Activated CD4-positive, alpha-beta T cell treated with anti-CD3 and anti-CD28 coated beads, Interleukin-2, amount 10 ng/mL, durations not matched to agents 7 days and 5 days (primary cell): Measurements from ENCODE around the gene ABCB11. TPM values are rescaled to one million over a fixed set of nuclear protein-coding genes. Genes with fewer than 3 reads are reported as not detected.

Experiments
- CTCF ChIA-PET: fragments of 350-600 bp; sonication (Branson Sonifier 250); formaldehyde crosslinking; loops from one replicate; lab custom pipeline; 2021; ENCODE audit warnings: antibody characterized with exemption; lab: Charles Lee
- POLR2A ChIA-PET: fragments of 350-600 bp; sonication (Branson Sonifier 250); formaldehyde crosslinking; loops from one replicate; lab custom pipeline; 2021; ENCODE audit warnings: antibody characterized with exemption; lab: Charles Lee
- DNase-seq: peaks from one replicate; pipeline ENCODE4 v3.0.0-alpha.2; 2020
- H3K27ac Mint-ChIP-seq: one replicate; pipeline ENCODE4 v1.8.0; 2021; ENCODE audit warnings: mild to moderate bottlenecking, moderate library complexity, mixed read lengths
- H3K27me3 Mint-ChIP-seq: one replicate; pipeline ENCODE4 v1.8.0; 2021; ENCODE audit warnings: mixed read lengths
- H3K36me3 Mint-ChIP-seq: one replicate; pipeline ENCODE4 v1.8.0; 2021; ENCODE audit warnings: low read depth, mixed read lengths
- H3K4me1 Mint-ChIP-seq: one replicate; pipeline ENCODE4 v1.8.0; 2021; ENCODE audit warnings: mixed read lengths
- H3K4me3 Mint-ChIP-seq: one replicate; pipeline ENCODE4 v1.8.0; 2021; ENCODE audit warnings: mild to moderate bottlenecking, moderate library complexity, mixed read lengths
- H3K9me3 Mint-ChIP-seq: one replicate; pipeline ENCODE4 v1.8.0; 2021; ENCODE audit warnings: mixed read lengths
- total RNA-seq, 2 experiments: library from RNA; stranded (reverse); gene quantifications; one replicate each; pipeline ENCODE4 v1.2.3, GENCODE V29; 2021

The ABCB11 gene
- total RNA-seq, 2 experiments from 2014 or later, result 0.20 TPM; not detected in 1

DNA sequence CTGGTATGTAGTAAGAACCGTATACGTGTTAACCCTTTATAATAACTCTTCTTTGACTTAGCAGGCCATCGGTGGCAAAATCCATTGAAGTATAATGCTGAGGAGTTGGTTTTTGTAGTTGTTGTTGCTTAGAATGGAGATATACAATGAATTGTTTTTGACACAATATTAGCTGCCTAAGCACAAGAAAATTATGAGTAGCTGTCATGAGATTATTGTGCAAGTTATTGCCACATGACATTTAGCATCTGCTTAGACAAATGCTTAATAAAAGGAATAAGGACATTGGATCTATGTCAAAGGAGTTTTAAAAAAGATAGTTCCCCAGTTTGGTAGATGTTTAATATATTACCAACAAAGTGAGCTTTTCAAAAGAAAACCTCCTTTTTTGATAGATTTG is 59.9 kb downstream of the ABCB11 start:
- Mint-ChIP-seq H3K4me1 (no peaks in the 10 kb centered on the region), H3K27me3 (no peaks in the 10 kb centered on the region), H3K27ac (no peak overlapping the region), H3K9me3 (no peaks in the 10 kb centered on the region), H3K36me3 (no peaks in the 10 kb centered on the region), H3K4me3 (no peak overlapping the region)
- CTCF ChIA-PET, result interaction anchor here (3.0 kb wide), 1 partner anchor 13 kb away, joined by 8 read pairs; no protein-coding TSS in a partner anchor
- POLR2A ChIA-PET, result no interaction called here
- no peak for DNase-seq

DNA sequence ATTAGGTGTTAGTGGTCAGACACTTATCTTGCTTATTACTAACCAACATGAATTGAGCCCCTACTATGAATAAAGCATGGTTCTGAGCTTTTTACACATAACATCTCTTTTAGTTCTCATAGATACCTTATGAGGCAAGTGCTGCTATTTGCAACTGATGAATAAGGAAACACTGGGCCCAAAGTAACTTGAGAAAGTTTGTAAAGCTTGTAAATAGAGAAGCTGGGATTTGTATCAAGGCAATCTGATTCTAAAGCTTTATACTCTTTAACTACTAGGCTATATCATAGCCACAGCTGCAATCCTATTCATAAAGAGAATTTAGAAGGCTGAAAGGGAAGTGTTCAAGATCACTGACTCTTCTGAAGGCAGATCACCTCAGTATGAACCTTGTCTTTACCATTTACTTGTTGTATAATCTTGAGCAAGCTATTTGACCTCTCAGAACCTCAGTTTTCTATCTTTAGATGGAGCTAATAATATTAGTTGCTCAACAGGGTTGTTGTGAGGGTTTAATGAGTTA is 60.4 kb downstream of the ABCB11 start:
- Mint-ChIP-seq H3K27me3 (no peaks in the 10 kb centered on the region), H3K4me1 (no peaks in the 10 kb centered on the region), H3K4me3 (no peak overlapping the region), H3K27ac (no peak overlapping the region), H3K36me3 (no peaks in the 10 kb centered on the region), H3K9me3 (no peaks in the 10 kb centered on the region)
- ChIA-PET POLR2A (no interaction called here), CTCF (interaction anchor here (3.0 kb wide), 1 partner anchor 12 kb away, joined by 8 read pairs; no protein-coding TSS in a partner anchor)
- no peak for DNase-seq

DNA sequence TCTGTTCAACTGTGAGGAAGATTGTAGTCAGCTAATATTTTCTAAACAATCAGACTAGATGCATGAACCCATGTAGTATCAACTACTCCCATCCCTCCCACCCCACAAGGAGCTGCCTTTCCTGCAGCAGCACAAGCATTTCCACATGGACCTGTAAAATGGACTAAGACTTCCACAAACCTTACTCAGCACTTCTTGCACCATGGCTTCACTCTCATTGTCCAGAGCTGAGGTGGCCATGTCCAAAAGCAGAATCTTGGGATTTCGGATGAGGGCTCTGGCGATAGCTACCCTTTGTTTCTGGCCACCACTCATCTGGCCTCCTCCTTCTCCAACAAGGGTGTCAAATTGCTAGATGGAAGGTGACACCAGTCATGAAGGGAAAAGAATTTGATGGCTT is 61.3 kb downstream of the ABCB11 start:
- no peak for DNase-seq

DNA sequence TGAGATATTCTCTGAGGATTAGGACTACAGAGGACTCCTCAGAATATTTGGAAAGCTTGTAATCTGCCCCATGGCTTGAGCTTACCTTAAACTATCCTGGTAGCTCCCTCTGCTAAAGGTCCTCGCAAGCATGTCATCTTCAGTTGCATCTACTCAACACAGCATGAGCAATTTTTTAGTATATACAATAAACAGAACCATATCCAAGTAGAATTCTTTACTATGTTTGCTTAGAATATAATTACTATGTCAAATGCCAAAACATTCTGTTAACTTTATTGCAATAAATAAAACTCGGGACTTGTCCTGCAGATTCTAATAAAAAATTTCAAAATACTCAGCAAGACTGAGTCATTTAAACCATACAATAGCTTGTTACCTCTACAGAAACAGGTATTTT is 62.8 kb downstream of the ABCB11 start:
- Mint-ChIP-seq H3K27ac (no peak overlapping the region), H3K27me3 (no peaks in the 10 kb centered on the region), H3K4me3 (no peak overlapping the region), H3K36me3 (no peaks in the 10 kb centered on the region), H3K9me3 (no peaks in the 10 kb centered on the region), H3K4me1 (peaks cover 14% of the 10 kb centered on the region)
- DNase-seq, result no peak
- ChIA-PET CTCF (interaction anchor here (0.5 to 3.0 kb wide), 3 partner anchors 10 to 164 kb away, joined by 3 to 8 read pairs (median 4); no protein-coding TSS in a partner anchor), POLR2A (no interaction called here)

More for the DNA sequence above, 61.3 kb downstream of the ABCB11 start:
- POLR2A ChIA-PET, result interaction anchor here (0.6 kb wide), 1 partner anchor 23 kb away, joined by 3 read pairs; no protein-coding TSS in a partner anchor
- Mint-ChIP-seq H3K36me3 (no peaks in the 10 kb centered on the region), H3K9me3 (no peaks in the 10 kb centered on the region), H3K4me1 (peaks cover 4% of the 10 kb centered on the region), H3K27me3 (no peaks in the 10 kb centered on the region), H3K27ac (no peak overlapping the region), H3K4me3 (no peak overlapping the region)
- CTCF ChIA-PET, result interaction anchor here (1.9 to 3.0 kb wide), 2 partner anchors 12 to 162 kb away, joined by 4 to 8 read pairs; no protein-coding TSS in a partner anchor

DNA sequence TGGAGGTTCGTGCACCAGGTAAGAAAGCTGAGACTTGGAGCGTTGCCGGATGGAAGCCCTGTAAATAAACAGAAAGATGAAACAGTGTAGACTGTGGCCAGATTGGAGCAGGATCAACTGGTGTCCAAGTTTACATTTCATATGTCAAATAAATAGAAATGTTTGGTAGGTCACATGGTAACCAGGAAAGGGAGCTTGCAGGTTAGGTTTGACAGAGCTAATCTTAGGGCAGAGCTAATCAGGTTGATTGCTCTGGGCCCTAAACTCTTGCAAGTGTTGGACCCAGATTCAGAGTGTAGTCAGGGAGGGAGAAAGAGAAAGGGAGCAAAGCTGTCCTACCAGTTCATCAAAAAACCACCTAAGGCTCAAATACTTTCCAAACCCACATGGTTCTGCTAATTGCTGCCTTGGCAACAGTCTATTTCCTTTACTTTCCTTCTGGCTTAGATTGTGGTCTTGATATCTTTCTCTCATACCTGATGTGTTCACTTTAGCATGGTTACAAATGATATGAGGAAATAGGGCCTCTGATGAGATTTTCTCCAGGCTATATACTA is 66.8 kb downstream of the ABCB11 start:
- peaks cover 23% of the 10 kb centered on the region for H3K4me1 Mint-ChIP-seq
- ChIA-PET CTCF (no interaction called here), POLR2A (no interaction called here)
- no peaks in the 10 kb centered on the region for H3K9me3 Mint-ChIP-seq
- no peak for DNase-seq
- no peak overlapping the region for H3K4me3 Mint-ChIP-seq
- H3K36me3 Mint-ChIP-seq, result no peaks in the 10 kb centered on the region
- no peaks in the 10 kb centered on the region for H3K27me3 Mint-ChIP-seq
- H3K27ac Mint-ChIP-seq, result no peak overlapping the region

DNA sequence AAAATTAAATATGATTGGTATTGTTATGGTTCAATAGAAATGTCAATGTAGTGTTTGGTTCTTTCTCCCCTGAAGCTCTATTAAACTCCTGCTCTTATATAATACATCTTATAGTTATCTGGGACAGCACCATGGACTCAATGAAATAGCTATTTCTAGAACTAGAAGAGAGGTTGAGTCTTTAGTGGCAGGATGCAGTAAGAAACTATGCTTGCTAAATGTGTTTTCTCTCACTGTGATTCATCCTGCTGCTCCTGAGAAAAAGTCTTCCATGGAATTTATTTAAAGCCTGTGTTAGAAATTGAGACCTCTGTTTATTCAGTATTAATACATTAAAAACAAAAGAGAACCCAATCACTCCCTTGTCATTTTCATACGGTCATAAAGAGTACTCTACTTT is 68.5 kb downstream of the ABCB11 start:
- Mint-ChIP-seq H3K4me3 (no peak overlapping the region), H3K4me1 (peaks cover 23% of the 10 kb centered on the region), H3K9me3 (no peaks in the 10 kb centered on the region), H3K27ac (no peak overlapping the region), H3K27me3 (no peaks in the 10 kb centered on the region), H3K36me3 (no peaks in the 10 kb centered on the region)
- DNase-seq, result no peak
- CTCF ChIA-PET, result no interaction called here
- POLR2A ChIA-PET, result no interaction called here

DNA sequence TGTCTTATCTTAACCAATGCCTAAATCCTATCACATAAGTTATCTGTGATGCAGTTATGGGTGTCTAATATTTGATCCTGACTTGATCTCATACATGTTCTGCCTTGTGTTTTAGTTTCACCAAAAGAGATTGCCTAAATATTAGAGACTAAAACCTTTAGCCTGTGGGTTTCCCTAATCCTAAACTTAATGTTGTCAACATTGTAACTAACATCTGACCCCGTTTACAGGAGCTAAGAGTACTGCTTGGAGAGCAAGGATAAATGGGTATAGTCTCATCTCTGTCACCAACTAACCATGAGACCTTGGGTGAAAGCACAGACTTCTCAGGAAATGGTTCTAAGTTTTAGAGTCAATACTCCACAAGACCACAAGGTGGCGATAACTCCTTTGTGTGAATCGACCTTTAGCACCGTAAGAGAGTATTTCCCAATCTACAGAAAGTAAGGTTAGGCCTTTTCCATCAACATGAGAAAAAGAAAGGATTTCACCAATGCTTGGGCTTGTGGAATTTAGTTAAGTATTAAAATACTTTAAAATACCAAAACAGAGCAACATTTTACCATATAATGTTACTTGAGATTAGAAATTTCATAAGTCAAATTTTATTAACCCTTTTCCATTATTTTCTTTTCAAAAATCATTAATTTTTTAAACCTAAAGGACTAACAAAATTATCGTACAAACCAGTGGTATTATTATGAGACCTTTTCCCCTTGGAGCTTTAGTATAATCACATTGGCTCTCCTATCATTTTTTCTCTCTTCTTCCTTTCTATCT is 69.5 kb downstream of the ABCB11 start:
- H3K27me3 Mint-ChIP-seq, result peaks cover 2% of the 10 kb centered on the region
- peak; percentile 66 for DNase-seq
- H3K9me3 Mint-ChIP-seq, result no peaks in the 10 kb centered on the region
- peaks cover 23% of the 10 kb centered on the region for H3K4me1 Mint-ChIP-seq
- no peak overlapping the region for H3K4me3 Mint-ChIP-seq
- ChIA-PET CTCF (interaction anchor here (1.2 to 1.4 kb wide), 2 partner anchors 170 to 181 kb away, joined by 5 read pairs; no protein-coding TSS in a partner anchor), POLR2A (no interaction called here)
- no peak overlapping the region for H3K27ac Mint-ChIP-seq
- H3K36me3 Mint-ChIP-seq, result no peaks in the 10 kb centered on the region

DNA sequence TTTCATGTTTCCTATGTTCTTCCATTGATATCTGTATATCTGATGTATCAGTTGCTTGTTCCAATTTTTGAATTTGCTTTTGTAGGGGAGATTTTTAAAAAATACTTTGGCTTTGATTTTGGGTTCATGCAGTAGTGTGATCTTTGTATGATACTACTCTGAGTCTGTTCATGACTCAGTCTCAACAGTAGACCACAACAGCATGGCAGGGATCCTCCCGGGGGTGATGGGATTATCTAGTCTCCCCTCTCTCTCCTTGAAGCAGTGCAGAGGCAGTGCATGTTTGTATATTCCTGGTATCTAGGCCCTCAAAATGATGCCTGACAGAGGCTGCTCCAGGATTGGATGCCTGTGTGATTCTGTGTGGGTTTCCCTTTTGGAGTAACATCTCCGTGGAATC is 74.7 kb downstream of the ABCB11 start:
- no peak overlapping the region for H3K4me3 Mint-ChIP-seq
- H3K27me3 Mint-ChIP-seq, result peaks cover 21% of the 10 kb centered on the region
- ChIA-PET POLR2A (no interaction called here), CTCF (no interaction called here)
- peaks cover 2% of the 10 kb centered on the region for H3K36me3 Mint-ChIP-seq
- peaks cover 13% of the 10 kb centered on the region for H3K9me3 Mint-ChIP-seq
- DNase-seq, result no peak
- peaks cover under 1% of the 10 kb centered on the region for H3K4me1 Mint-ChIP-seq
- no peak overlapping the region for H3K27ac Mint-ChIP-seq

DNA sequence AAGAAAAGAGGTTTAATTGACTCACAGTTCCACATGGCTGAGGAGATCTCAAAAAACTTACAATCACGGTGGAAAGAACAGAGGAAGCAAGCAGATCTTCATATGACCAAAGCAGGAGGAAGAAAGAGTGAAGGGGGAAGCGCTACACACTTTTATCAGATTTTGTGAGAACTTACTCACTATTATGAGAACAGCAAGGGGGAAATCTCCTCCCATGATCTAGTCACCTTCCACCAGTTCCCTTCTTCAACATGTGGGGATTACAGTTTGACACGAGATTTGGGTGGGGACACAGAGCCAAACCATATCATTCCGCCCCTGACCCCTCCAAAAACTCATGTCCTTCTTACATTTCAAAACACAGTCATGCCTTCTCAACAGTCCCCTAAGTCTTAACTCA is 75.8 kb downstream of the ABCB11 start:
- no peaks in the 10 kb centered on the region for H3K4me1 Mint-ChIP-seq
- peaks cover 26% of the 10 kb centered on the region for H3K27me3 Mint-ChIP-seq
- no peak for DNase-seq
- no peak overlapping the region for H3K27ac Mint-ChIP-seq
- CTCF ChIA-PET, result no interaction called here
- POLR2A ChIA-PET, result no interaction called here
- H3K9me3 Mint-ChIP-seq, result peaks cover 13% of the 10 kb centered on the region
- no peak overlapping the region for H3K4me3 Mint-ChIP-seq
- peaks cover 2% of the 10 kb centered on the region for H3K36me3 Mint-ChIP-seq

DNA sequence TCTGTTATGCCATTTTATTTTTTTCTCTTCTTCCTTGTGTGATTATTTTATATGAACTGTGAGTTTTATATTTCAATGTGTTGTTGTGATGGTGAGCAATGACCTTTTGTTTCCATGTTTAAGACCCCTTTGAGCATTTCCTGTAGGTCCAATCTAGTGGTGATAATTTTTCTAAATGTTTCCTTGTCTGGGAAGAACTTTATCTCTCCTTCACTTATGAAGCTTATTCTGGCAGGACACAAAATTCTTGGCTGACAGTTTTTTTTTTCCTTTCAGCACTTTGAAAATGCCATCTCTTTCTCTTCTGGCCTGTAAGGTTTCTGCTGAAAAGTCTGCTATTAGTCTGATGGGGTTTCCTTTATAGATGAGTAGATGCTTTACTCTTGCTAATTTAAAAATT is 76.9 kb downstream of the ABCB11 start:
- POLR2A ChIA-PET, result no interaction called here
- no peak for DNase-seq
- H3K27ac Mint-ChIP-seq, result no peak overlapping the region
- CTCF ChIA-PET, result no interaction called here
- no peak overlapping the region for H3K4me3 Mint-ChIP-seq
- H3K9me3 Mint-ChIP-seq, result peaks cover 13% of the 10 kb centered on the region
- H3K27me3 Mint-ChIP-seq, result peaks cover 26% of the 10 kb centered on the region
- H3K4me1 Mint-ChIP-seq, result no peaks in the 10 kb centered on the region
- peaks cover 2% of the 10 kb centered on the region for H3K36me3 Mint-ChIP-seq

DNA sequence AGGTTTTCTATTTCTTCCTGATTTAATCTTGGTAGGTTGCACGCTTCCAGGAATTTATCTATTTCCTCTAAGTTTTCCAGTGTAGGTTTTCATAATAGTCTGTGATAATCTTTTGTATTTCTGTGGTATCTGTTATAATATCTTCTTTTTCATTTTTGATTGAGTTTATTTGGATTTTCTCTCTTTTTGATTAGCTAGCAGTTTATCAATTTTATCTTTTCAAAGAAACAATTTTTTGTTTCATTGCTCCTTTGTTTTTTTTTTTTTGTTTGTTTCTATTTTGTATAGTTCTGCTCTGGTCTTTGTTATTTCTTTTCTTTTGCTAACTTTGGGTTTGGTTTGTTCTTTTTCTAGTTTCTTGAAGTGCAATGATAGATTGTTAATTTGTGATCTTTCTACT is 78.7 kb downstream of the ABCB11 start:
- Mint-ChIP-seq H3K36me3 (peaks cover 2% of the 10 kb centered on the region), H3K27me3 (peaks cover 26% of the 10 kb centered on the region), H3K4me1 (no peaks in the 10 kb centered on the region), H3K9me3 (peaks cover 13% of the 10 kb centered on the region), H3K27ac (no peak overlapping the region), H3K4me3 (no peak overlapping the region)
- no peak for DNase-seq
- ChIA-PET POLR2A (no interaction called here), CTCF (no interaction called here)

DNA sequence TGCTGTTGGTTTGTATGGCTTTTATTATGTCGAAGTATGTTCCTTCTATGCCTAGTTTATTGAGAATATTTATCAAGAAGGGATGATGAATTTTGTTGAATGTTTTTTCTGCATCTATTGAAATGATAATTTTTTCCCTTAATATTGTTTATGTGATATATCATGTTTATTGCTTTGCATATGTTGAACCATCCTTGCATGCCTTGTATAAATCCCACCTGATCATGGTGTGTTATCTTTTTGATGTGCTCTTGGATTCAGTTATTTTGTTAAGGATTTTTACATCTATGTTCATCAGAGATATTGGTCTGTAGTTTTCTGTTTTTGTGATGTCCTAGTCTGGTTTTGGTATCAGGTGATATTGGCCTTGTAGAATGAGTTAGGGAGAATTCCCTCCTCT is 79.3 kb downstream of the ABCB11 start:
- Mint-ChIP-seq H3K4me3 (no peak overlapping the region), H3K27ac (no peak overlapping the region), H3K4me1 (no peaks in the 10 kb centered on the region), H3K36me3 (peaks cover 2% of the 10 kb centered on the region), H3K27me3 (peaks cover 28% of the 10 kb centered on the region), H3K9me3 (peaks cover 13% of the 10 kb centered on the region)
- CTCF ChIA-PET, result no interaction called here
- no peak for DNase-seq
- POLR2A ChIA-PET, result no interaction called here

DNA sequence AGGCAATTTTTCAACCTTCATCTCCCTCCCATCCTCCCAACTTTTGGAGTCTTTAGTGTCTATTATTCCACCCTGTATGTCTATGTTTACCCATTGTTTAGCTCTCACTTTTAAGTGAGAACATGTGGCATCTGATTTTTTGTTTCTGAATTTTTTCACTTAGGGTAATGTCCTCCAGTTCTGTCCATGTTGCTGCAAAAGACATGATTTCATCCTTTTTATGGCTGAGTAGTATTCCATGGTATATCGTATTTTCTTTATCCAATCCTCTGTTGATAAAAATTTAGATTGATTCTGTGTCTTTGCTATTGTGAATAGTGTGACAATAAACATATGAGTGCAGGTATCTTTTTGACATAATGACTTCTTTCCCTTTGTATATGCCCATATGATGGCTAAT is 81.8 kb downstream of the ABCB11 start:
- POLR2A ChIA-PET, result no interaction called here

More for the DNA sequence above, 81.8 kb downstream of the ABCB11 start:
- peaks cover 2% of the 10 kb centered on the region for H3K36me3 Mint-ChIP-seq
- CTCF ChIA-PET, result interaction anchor here (1.3 kb wide), 1 partner anchor 16 kb away, joined by 3 read pairs; no protein-coding TSS in a partner anchor
- no peaks in the 10 kb centered on the region for H3K4me1 Mint-ChIP-seq
- H3K9me3 Mint-ChIP-seq, result peaks cover 9% of the 10 kb centered on the region
- DNase-seq, result no peak
- peaks cover 29% of the 10 kb centered on the region for H3K27me3 Mint-ChIP-seq
- H3K27ac Mint-ChIP-seq, result no peak overlapping the region
- no peak overlapping the region for H3K4me3 Mint-ChIP-seq
